ENCODE results near the gene CEBPA.
"Not testable (repeated sequence)": the region's sequence is repeated elsewhere in the genome, so short reads cannot be mapped to it uniquely, and the experiment has no call there.

Gene CEBPA

GRCh38 chr19:33324628-33325027 is 22.3 kb upstream of the CEBPA start:
- DNase-seq (ENCODE audit: low spot score) = no peak

- no peak for DNase-seq (ENCODE audit: low spot score)
Measured at GRCh38 chr19:33323093-33323820, 20.9 kb upstream of the CEBPA start.

- no peak for DNase-seq (ENCODE audit: low spot score)
Measured at GRCh38 chr19:33320636-33321035, 18.3 kb upstream of the CEBPA start.

GRCh38 chr19:33317991-33318390 is 15.7 kb upstream of the CEBPA start:
- not testable (repeated sequence) for DNase-seq (ENCODE audit: low spot score)

- DNase-seq (ENCODE audit: low spot score) = no peak
Measured at GRCh38 chr19:33317517-33317916, 15.2 kb upstream of the CEBPA start.

GRCh38 chr19:33316541-33317264 is 14.4 kb upstream of the CEBPA start:
- no peak for DNase-seq (ENCODE audit: low spot score)

GRCh38 chr19:33312808-33313207 is 10.5 kb upstream of the CEBPA start:
- DNase-seq (ENCODE audit: low spot score) = not testable (repeated sequence)

- DNase-seq (ENCODE audit: low spot score) = no peak
Measured at GRCh38 chr19:33312065-33312464, 9.7 kb upstream of the CEBPA start.

GRCh38 chr19:33311326-33311682 is 9.0 kb upstream of the CEBPA start:
- DNase-seq (ENCODE audit: low spot score) = no peak

- no peak for DNase-seq (ENCODE audit: low spot score)
Measured at GRCh38 chr19:33310606-33311325, 8.4 kb upstream of the CEBPA start.

- no peak for DNase-seq (ENCODE audit: low spot score)
Measured at GRCh38 chr19:33309826-33310225, 7.5 kb upstream of the CEBPA start.

- DNase-seq (ENCODE audit: low spot score) = no peak
Measured at GRCh38 chr19:33306853-33307792, 4.8 kb upstream of the CEBPA start.

- no peak for DNase-seq (ENCODE audit: low spot score)
Measured at GRCh38 chr19:33306191-33306590, 3.9 kb upstream of the CEBPA start.

- DNase-seq (ENCODE audit: low spot score) = no peak
Measured at GRCh38 chr19:33304760-33305647, 2.7 kb upstream of the CEBPA start.

GRCh38 chr19:33304371-33304759 is 2.0 kb upstream of the CEBPA start:
- no peak for DNase-seq (ENCODE audit: low spot score)

- no peak for DNase-seq (ENCODE audit: low spot score)
Measured at GRCh38 chr19:33303791-33304345, 1.5 kb upstream of the CEBPA start.

GRCh38 chr19:33302974-33303790 is 848 bp upstream of the CEBPA start:
- DNase-seq (ENCODE audit: low spot score) = no peak

- DNase-seq (ENCODE audit: low spot score) = no peak
Measured at GRCh38 chr19:33301900-33302174, 497 bp downstream of the CEBPA start.

- DNase-seq (ENCODE audit: low spot score) = no peak
Measured at GRCh38 chr19:33301144-33301899, 1.0 kb downstream of the CEBPA start.

GRCh38 chr19:33300894-33301143 is 1.5 kb downstream of the CEBPA start:
- no peak for DNase-seq (ENCODE audit: low spot score)
